GM21381 (cell line): ENCODE data around the gene OR51B2.
A peak's percentile ranks its signal among the peaks of the same experiment; 100 is the strongest.
"Not testable (repeated sequence)": the region's sequence is repeated elsewhere in the genome, so short reads cannot be mapped to it uniquely, and the experiment has no call there.

Experiments
- ATAC-seq: cut with Tn5 transposase; IDR thresholded peaks from one replicate; pipeline ENCODE4 v1.9.1; 2021; ENCODE audit warnings: mild to moderate bottlenecking, moderate library complexity; ENCODE audit not compliant: unreplicated experiment

The OR51B2 gene

DNA sequence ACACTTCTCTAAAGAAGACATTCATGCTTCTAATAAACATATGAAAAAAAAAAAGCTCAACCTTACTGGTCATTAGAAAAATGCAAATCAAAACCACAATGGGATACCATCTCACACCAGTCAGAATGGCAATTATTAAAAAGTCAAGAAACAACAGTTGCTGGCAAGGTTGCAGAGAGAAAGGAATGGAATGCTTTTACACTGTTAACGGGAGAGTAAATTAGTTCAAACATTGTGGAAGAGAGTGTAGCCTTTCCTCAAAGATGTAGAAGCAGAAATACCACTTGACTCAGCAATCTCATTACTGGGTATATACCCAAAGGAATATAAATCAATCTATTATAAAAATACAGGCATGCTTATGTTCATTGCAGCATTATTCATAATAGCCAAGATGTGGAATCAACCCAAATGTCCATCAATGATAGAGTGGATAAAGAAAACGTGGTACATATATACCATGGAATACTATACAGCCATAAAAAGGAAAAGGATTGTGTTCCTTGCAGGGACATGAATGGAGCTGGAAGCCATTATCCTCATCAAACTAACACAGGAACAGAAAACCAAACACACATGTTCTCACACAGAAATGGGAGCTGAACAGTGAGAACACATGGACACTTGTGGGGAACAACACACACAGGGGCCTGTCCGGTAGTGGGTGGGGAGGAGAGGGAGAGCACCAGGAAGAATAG, 10.6 kb downstream of the OR51B2 start:
- not testable (repeated sequence) for ATAC-seq

DNA sequence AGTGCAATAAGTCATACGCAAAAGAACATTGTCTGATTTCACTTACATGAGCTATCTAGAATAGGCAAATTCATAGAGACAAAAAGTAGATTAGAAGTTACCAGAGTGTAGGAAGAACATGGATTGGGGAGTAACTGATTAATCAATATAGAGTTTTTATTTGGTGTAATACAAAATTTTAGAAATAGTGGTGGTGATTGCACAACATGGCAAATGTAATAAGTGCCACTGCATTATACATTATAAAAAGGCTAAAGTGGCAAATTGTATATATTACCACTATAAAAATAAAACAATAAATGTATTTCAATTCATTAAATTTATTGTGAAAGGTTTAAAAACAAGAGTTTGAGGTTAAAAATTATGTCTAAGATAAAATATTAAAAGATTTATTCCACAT, 13.7 kb downstream of the OR51B2 start:
- ATAC-seq, result no peak

DNA sequence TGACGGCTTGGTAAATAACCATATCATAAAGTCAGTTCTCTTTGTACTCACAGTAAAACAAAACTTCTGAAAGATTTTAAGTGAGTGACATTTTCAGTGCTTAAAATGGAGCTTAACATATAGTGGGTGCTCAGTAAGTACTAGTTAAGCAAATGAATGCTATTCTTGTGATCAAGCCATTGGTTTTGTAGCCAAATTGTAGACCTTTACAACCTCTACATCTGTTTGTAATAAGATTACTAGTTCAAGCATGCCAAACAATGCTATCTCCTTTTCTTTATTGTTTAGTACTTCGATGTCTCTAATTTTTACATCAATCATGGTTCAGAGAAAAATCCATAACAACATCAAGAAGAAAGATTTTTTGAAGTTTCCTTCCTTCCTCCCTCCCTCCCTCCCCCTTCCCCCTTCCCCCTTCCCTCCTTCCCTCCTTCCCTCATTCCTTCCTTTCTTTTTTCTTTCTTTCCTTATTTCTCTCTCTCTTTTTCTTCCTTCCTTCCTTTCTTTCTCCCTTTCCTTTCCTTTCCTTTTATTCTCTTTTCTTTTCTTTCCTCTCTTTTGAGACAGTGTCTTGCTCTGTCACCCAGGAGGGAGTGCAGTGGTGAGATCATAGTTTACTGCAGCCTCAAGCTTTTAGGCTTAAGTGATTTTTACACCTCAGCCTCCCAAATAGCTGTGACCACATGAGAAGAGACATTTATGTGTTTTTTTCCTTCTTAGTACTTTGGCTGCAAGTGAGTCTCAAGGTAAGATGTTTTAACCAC, 16.7 kb downstream of the OR51B2 start:
- ATAC-seq, result no peak

DNA sequence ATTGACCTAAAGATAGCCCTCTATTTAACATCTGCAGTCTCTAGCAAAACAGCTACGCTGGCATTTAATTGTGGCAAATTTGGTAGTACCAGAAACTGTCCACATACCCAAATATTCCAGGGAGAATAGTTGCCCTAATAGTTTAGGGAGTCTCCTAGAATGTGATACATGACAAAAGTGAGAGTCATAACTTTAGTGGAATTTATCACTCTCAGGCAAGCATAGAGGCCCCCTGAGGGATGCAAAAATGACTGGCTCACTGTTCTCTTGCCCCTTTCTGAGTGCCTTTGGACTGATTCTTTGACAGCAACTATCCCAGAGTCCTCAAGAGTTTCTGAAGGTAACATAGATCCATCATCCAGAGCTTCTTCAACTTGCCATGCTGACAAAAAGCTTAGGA, 20.1 kb downstream of the OR51B2 start:
- no peak for ATAC-seq

DNA sequence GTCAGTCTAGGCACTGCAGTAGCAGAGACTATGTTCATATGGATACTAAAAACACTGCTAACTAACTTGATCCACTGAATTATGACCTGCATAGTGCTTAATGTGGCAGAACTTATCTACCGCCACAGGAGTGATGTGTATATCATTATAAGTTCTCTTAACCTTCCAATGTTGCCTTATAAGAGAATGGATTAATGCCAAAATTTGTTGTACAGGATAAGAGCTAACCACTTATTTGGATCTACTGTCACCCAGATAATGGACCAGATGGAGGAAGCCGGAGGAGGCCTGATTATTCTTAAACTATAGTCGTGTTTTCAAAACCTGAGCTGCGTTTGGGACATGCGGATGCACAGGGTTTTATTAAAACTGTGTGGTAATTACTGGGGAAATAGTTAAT, 20.5 kb downstream of the OR51B2 start:
- no peak for ATAC-seq

DNA sequence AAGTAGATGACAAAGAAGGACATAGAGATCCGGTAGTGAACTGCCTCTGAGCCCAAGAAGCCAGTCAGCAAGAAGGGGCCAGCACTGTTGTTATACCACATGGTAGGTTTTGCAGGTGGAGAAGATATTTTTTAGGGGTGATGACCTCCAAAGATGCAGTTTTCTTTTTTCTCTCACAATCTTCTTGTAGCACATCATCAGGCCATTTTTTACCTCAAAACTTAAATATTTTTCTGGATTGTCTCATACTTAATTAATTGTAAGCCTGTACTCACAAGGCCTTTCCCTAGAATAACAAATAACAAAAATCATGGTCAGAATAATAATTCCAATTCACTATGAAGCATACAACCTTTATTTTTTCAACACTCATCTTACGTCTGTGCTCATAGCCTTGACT, 22.3 kb downstream of the OR51B2 start, which contains the start of gene OR51B4:
Gene OR51B4 (minus strand): TSS at position 101 of the 400 bp plus-strand sequence. CDS start 0 bp downstream, at position 101.
- ATAC-seq, result no peak

DNA sequence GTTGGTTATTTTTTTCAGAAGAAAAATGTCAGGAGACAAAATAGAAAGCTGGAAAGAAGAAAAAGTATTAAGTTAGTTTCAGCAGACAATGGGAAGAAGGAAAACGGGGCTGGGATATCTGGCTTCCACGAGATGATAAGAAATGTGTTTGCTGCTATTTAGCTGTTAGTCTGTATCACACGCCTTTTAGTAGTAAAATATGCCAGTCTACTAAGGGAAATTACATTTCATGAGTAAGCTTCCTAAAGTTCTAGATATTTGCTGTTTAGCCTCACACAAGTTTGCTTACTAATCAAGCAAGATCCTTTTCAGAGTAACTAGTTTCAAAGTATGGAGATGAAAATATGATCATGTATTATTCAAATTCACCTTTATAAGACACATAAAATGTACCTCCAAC, 23.8 kb downstream of the OR51B2 start:
- ATAC-seq, result no peak

DNA sequence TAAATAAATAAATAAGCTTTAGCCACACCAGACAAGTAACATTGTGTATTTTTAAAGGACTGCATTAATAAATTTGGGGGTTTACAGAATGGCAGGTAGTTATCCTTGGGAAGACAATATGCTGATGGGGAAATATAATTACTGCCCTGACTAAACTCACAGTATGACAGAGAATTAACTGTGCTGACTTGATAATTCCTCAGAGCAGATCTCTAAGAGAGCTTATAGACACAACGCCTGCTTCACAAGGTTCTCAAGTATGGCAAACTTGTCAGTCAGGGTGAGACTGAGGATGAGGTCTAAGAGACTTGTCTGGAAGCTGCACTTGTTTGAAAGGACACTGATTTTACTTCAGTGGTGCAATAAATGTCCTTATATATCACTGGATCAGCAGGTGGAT, 25.6 kb downstream of the OR51B2 start:
- no peak for ATAC-seq

DNA sequence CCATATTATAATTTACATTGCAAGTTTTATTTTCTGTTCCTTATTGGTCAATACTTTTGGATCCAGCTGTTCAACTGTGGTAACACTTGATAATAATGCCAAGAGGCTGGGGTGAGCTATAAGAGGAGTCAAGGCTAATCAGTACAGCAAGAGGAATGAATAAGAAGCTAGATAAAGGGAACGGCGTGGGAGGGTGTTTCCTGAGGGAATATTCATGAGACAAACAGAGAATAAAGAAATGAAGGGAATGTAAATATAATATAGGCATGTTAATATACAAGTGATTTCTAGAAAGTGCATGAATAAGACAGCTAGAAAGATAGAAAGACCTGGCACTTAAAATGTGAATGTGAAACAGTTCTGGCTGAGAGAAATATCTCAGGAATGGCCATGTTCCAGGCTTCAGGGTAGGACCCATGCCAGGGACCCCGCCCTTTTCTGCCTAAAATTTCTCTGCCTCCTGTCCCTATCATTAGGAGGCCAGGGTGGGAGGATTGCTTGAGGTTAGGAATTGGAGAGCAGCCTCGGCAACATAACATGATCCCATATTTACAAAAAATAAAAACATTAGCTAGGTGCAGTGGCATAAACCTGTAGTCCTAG, 26.3 kb downstream of the OR51B2 start:
- no peak for ATAC-seq

DNA sequence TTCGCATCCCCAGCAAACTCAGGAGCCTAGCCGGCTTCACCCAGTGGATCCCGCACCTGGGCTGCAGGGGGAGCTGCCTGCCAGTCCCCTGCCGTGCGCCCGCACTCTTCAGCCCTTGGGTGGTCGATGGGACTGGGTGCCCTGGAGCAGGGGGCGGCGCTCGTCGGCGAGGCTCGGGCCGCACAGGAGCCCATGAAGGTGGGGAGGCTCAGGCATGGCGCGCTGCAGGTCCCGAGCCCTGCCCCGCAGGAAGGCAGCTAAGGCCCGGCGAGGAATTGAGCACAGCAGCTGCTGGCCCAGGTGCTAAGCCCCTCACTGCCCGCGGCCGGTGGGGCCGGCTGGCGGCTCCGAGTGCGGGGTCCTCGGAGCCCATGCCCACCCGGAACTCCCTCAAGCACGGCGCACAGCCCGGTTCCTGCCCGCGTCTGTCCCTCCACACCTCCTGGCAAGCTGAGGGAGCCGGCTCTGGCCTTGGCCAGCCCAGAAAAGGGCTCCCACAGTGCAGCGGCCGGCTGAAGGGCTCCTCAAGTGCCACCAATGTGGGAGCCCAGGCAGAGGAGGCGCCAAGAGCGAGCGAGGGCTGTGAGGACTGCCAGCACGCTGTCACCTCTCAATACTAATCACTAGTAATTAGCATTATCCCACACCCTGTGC, 29.6 kb downstream of the OR51B2 start:
- not testable (repeated sequence) for ATAC-seq

DNA sequence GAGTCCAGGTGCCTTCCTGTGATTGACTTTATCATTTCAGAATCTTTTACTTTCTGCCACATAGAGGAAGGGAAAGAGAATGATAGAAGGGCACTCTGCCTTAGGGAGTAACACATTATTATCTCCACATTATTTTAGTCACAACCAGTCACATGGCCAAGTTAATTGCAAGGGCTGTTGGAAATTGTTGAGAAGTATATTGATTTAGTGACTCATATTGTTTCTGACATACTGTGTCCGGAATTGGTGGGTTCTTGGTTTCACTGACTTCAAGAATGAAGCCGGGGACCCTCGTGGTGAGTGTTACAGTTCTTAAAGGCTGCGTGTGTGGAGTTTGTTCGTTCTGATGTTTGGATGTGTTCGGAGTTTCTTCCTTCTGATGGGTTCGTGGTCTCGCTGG, 31.1 kb downstream of the OR51B2 start:
- ATAC-seq, result no peak

DNA sequence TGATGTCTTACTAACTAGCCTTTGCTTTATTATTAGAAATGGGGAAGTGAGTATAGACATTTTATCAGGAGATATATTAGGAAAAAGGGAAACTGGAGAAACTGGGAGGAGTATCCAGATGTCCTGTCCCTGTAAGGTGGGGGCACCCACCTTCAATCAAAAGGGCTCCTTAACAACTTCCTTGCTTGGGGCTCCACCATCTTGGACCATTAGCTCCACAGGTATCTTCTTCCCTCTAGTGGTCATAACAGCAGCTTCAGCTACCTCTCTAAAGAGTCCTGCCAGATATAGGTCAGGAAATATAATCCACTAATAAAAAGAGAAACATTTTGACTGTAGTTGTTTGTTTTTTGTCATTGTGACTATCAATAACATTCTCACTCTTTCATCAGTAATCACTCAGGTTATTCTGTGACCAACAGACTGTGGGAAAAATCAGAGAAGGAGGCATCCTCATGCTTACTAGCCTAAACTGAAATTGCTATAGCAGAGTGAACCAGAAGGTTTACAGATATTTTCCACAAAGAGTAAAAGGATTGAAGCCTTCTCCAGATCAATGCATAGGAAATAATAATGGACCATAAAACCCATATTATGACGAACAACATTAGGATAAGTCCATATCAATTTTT, 32.8 kb downstream of the OR51B2 start:
- ATAC-seq, result peak; percentile 93

DNA sequence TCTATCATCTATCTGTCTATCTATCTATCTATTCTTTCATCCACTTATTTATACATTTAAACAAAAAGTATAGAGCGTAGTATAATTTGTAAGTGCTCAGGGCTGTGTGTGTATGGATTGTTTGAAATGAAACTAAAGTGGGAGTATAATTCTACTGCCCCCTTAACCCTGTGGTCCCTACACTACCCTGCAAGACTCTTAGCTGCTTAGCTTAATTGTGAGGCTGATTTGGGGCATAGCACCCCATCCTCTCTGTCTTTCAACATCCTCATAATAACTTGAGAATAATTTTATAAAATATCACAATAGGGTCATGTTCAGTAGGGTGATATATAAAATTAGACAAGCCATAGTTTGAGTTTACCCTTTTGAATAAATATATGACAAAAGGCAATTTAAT, 34.0 kb downstream of the OR51B2 start:
- no peak for ATAC-seq

DNA sequence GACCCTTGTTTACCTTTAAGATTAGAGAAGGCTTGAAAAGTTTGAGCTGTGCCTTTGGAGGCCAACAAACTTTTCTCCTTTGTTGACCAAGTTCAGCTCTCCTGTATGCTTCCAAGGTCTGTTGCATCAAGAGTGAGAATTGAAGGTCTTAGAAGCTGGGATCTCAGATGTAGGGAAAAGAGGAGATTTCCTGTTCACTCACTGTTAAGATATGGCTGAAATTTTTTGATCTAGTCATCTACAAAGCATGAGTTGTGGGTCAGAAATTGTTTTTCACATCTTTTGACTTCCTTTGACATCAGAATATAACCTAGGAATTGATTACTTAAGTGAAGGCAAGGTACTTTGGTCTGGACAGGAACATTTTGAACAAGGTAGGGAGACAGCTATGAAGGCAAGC, 34.4 kb downstream of the OR51B2 start:
- ATAC-seq, result no peak

DNA sequence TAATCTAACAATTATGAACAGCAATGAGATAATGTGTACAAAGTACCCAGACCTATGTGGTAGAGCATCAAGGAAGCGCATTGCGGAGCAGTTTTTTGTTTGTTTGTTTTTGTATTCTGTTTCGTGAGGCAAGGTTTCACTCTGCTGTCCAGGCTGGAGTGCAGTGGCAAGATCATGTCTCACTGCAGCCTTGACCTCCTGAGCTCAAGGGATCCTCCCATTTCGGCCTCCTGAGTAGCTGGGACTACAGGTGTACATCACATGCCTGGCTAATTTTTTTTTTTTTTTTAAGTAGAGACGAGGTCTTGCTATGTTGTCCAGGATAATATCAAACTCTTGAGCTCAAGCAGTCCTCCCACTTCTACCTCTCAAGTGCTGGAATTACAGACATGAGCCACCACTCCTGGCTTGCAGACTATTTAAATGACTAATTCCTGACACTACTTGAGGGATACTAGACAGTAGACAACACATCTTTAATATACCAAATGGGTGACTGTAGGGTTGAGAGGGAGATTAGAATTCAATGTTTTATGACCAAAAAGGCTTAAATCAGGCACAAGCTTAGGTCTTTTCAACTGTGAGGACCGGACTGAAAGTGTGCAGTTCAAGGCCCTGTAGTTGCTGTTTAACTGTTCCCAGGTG, 35.1 kb downstream of the OR51B2 start:
- ATAC-seq, result no peak

DNA sequence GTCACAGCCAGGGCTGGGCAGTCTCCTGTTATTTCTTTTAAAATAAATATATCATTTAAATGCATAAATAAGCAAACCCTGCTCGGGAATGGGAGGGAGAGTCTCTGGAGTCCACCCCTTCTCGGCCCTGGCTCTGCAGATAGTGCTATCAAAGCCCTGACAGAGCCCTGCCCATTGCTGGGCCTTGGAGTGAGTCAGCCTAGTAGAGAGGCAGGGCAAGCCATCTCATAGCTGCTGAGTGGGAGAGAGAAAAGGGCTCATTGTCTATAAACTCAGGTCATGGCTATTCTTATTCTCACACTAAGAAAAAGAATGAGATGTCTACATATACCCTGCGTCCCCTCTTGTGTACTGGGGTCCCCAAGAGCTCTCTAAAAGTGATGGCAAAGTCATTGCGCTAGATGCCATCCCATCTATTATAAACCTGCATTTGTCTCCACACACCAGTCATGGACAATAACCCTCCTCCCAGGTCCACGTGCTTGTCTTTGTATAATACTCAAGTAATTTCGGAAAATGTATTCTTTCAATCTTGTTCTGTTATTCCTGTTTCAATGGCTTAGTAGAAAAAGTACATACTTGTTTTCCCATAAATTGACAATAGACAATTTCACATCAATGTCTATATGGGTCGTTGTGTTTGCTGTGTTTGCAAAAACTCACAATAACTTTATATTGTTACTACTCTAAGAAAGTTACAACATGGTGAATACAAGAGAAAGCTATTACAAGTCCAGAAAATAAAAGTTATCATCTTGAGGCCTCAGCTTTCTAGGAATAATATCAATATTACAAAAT, 35.8 kb downstream of the OR51B2 start:
- no peak for ATAC-seq

DNA sequence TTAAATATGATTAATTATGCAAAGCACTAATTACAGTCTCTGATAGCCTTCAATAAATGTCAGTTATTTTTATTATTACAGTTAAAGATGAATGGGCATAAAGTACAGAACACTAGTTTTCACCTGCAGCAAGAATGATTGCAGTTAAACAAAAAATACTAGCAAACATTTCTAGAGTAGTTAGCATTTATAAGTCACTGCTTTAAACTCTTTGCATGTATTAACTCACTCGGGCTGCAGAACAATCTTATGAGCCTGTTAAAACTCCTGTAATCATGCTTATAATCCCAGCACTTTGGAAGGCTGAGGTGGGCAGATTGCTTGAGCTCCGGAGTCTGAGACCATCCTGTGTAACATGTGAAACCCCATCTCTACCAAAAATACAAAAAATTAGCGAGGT, 37.2 kb downstream of the OR51B2 start:
- no peak for ATAC-seq

DNA sequence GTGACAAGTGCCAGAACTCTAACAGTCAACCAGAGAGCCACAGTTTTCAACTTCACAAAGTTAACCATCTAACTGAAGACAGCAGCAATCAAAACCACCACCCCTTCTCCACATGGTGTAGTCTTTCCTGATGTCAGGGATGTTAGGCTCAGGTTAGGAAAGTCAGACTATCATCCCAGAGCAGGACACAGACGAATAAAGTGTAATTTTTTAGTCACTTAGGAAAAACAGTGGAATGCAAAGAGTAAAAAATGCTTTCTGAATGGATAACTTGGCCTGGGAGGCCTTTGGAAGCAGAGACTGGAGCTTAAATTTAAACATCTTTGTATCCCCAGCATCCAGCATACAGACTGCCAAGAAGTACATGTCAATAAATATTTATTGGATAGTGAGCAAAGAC, 37.7 kb downstream of the OR51B2 start:
- ATAC-seq, result no peak

DNA sequence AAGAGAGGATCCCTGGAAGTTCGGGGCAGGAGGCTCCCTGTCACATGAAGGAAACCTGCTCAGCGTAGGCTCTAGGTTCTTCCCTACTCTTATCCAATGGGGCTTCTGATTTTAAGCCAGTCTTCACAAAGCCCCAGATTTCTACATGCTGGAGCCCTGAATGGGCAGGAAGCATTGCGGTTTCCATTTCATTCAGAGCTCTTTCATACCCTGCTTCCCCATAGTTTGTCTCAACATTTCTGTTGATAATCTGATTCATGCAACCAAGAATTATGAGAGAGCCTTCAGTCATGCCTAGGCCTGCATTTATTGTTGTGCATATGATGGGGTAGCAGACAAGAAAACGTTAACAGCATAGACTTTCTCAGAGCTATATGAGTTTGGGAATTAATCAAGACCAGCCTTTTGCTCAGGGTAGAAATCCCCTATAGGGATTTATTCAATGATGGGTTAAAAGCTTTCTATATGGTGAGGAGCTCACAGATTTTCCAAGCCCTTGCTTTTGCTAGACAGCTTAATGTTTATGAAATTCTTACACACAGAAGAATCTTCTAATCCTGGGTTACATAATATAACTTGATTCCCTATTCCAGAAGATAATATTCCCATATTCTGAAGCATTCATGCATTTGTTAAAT, 38.3 kb downstream of the OR51B2 start:
- no peak for ATAC-seq
